GM19099 (cell line): ENCODE data around the gene PRKCA.

Source experiments
- POLR2A ChIP-seq: IDR thresholded peaks from 3 replicates; pipeline ENCODE4 v1.6.1; 2011; ENCODE audit warnings: low read depth; ENCODE audit not compliant: insufficient read length; ENCODE audit errors: extremely low read depth

The PRKCA gene

GRCh38 chr17:66627985-66628384, 325.6 kb downstream of the PRKCA start:
- TF ChIP-seq POLR2A = no peak

- no peak for TF ChIP-seq POLR2A
These were observed 327.3 kb downstream of the PRKCA start for GRCh38 chr17:66629762-66630161.

GRCh38 chr17:66630379-66630778, 328.0 kb downstream of the PRKCA start:
- no peak for TF ChIP-seq POLR2A

GRCh38 chr17:66630828-66631472, 328.5 kb downstream of the PRKCA start:
- no peak for TF ChIP-seq POLR2A

GRCh38 chr17:66632731-66633130, 330.3 kb downstream of the PRKCA start:
- no peak for TF ChIP-seq POLR2A

GRCh38 chr17:66633317-66633965, 331.0 kb downstream of the PRKCA start:
- TF ChIP-seq POLR2A = no peak

- TF ChIP-seq POLR2A = no peak
These were observed 331.8 kb downstream of the PRKCA start for GRCh38 chr17:66634193-66634592.

- no peak for TF ChIP-seq POLR2A
These were observed 333.1 kb downstream of the PRKCA start for GRCh38 chr17:66635386-66636045.

- TF ChIP-seq POLR2A = no peak
These were observed 333.7 kb downstream of the PRKCA start for GRCh38 chr17:66636111-66636510.

GRCh38 chr17:66637491-66637890, 335.1 kb downstream of the PRKCA start:
- no peak for TF ChIP-seq POLR2A

GRCh38 chr17:66638707-66639479, 336.5 kb downstream of the PRKCA start:
- no peak for TF ChIP-seq POLR2A

GRCh38 chr17:66643815-66644710, 341.6 kb downstream of the PRKCA start:
- no peak for TF ChIP-seq POLR2A

- no peak for TF ChIP-seq POLR2A
These were observed 342.8 kb downstream of the PRKCA start for GRCh38 chr17:66645259-66645658.

GRCh38 chr17:66647391-66647983, 345.1 kb downstream of the PRKCA start:
- no peak for TF ChIP-seq POLR2A
